SH-SY5Y (cell line): ENCODE results near the gene SIX1.

ENCODE experiments used
- GATA2 ChIP-seq: IDR thresholded peaks from 2 replicates; pipeline ENCODE4 v1.6.1; 2011; ENCODE audit warnings: mild to moderate bottlenecking, low read depth, low read length
- GATA3 ChIP-seq: IDR thresholded peaks from 2 replicates; pipeline ENCODE4 v1.6.1; 2011; ENCODE audit warnings: low read depth, mild to moderate bottlenecking, low read length, moderate library complexity

Gene SIX1

GRCh38 chr14:60658909-60659585 is 9.8 kb upstream of the SIX1 start:
- TF ChIP-seq GATA2 (no peak), GATA3 (no peak)

- TF ChIP-seq GATA2 (no peak), GATA3 (no peak)
These were observed 9.0 kb upstream of the SIX1 start for GRCh38 chr14:60658211-60658690.

DNA sequence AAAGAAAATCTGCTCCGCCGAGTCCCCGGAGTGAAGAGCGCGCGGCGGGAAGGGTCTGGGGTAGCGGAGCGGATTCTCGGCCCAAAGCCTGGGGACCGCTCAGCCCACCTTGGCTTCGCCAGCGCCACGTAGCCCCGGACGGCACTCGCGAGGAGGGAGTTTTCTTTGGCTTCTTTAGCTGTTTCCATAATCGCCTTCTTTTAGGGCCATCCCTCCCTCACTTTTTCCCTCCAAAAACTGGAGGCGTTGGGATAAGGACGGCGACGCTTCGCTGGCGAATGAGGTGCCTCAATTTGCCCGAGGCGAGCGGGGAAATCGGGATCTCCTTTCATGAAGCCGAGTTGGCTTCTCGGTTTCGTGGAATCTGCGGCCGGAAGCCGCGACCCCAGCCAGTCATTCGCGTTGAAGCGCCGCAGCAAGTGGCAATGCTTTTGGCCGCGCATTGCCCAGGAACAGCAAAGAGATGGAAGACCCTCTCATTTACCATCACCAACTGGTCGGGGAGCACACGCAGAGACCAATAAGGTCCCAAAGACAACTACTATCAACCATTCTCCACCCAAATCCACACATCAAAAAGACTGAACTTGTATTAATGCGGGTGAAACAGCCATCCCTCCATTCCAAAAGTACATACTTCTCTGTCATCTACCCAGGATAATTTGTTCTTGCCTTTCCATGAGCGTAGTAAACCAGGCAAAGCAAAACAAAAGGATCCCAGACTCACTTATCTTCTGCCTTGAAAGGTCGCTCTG is 8.4 kb upstream of the SIX1 start:
- TF ChIP-seq GATA2 (no peak), GATA3 (no peak)

- TF ChIP-seq GATA3 (no peak), GATA2 (no peak)
These were observed 7.6 kb upstream of the SIX1 start for GRCh38 chr14:60656686-60657455.

GRCh38 chr14:60655898-60656685 is 6.8 kb upstream of the SIX1 start:
- TF ChIP-seq GATA3, result no peak
- no peak for TF ChIP-seq GATA2

DNA sequence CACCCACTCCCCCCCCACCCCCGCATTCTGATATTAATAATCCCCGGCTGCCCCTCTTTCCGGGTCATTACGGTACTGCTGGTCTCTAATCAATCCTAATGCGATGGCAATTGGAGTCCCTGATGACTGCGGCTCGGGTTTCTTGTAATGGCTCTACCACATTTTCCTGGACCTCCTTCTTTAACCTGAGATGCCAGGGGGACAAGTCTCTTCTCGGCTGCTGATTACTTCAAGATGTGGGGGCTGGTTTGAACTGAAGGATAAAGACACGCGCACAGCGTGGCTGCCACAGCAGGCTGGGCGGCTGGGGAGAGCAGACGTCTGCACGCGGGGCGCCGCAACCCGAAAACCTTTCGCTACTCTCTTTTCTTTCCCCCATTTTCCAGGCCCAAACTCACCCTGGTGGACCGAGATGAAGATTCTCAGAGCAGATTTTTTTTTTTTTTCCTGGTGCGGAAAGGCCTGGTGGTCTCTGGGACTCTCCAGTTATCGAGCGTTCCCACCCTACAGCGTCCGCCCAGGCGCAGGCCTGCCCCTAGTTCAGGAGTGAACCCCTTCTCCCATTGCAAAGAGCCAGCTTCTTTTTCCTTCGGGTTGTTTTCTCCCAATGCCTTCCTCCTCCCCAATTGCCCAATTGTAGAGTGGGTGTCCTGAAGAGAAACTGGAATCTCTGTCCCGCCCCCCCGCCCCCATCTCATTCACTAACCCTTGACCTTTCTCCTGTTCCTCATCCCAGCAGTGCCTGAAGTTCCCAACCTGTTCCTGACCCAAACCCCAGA is 6.0 kb upstream of the SIX1 start:
- TF ChIP-seq GATA3 (no peak), GATA2 (no peak)

DNA sequence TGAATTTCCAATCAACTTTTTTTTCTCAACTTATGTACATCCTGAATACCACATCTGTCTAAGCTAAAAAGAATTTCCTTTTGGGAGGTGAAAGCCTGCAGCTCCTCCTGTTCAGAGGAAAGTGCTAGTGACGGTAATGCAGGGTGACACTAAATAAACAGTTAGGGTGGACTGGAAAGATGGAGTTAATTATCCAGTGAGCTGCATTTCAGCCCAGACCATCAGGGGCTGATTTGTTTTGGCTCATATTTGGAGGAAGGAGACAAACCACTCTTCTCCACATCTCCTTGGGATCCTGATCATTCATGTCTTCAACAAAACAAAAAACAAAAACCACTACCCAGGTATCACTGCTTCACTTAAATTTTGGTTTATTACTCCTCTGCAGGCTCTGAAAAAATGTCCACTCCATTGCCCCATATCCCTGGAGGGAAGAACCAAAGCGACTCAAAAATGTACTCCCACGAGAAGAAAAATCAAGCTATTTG is 5.1 kb upstream of the SIX1 start:
- no peak for TF ChIP-seq GATA2
- TF ChIP-seq GATA3, result no peak

DNA sequence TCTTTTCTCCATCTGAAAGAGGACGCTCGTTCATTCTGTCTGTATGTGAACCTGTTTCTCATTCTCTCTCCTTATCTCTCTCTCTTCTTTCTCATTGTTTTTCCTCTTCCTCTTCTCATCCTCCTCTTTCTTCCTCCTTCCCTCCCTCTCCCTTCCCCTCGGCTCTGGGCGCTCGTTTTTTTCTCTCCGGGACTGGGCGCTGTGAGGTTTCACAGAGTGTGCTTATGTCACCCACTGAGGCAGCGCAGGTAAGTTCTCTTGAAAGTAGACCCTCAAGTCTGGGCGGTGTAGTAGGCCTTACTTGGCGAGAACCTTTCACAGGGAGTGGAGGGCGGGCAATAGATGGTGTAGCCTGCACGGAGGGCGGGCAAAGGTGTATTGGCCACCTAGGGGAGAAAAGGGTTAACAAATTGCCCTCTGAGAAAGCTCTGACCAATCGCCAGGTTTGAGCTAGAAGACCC is 4.5 kb upstream of the SIX1 start:
- TF ChIP-seq GATA3, result no peak
- no peak for TF ChIP-seq GATA2

DNA sequence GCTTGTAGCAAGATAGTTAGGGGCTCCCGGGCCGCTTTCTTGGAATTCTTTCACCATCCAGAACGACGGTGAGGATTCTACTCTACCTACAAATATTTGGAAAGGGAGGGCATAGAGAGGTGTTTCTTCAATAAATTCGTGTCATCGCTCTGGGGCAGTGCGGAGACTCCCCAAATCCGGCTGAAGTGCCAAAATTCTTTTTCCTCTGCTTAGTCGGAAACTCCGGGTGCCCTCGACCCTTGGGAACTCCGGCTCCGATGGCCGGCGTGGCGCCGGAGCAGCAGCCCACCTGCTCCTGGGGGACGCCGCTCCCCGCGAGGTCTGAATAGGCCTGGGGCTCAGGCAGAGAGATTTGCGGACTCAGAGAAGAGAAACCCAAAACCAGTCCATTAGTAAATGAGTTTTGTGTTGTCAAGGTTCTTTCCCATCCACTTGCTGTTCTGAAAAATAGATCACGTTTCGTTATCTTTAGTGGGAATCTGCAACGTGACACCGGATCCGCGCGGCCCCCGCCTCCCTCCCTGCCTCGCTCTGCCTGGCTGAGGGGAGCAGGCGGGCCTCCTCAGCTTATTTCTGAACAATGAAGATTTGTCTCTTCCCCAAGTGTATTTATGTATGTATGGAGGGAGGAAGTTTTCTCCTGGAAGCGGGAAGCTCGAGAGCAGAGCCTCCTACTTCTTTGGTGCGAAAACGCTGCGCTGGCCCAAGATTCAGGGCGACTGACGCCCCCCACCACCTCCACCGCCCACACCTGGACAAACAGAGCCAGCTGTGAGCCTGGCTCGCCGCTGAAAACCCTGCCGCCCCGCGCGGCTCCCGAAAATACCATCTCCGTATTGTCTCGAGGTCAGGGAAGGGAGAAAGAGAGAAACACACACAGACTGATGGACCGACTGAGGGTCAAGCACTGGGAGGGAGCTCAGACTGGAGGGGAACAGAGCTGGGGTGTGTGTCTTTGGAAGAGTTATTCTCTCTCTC is 3.7 kb upstream of the SIX1 start:
- TF ChIP-seq GATA2, result peak; percentile 29; the same call in 1 of the 2 replicates
- TF ChIP-seq GATA3, result no peak

- no peak for TF ChIP-seq GATA3
- no peak for TF ChIP-seq GATA2
These were observed 2.8 kb upstream of the SIX1 start for GRCh38 chr14:60651796-60652673.
